ENCODE measurements around the gene SH3RF1.
"Not testable (repeated sequence)": the region's sequence is repeated elsewhere in the genome, so short reads cannot be mapped to it uniquely, and the experiment has no call there.

The SH3RF1 gene

DNA sequence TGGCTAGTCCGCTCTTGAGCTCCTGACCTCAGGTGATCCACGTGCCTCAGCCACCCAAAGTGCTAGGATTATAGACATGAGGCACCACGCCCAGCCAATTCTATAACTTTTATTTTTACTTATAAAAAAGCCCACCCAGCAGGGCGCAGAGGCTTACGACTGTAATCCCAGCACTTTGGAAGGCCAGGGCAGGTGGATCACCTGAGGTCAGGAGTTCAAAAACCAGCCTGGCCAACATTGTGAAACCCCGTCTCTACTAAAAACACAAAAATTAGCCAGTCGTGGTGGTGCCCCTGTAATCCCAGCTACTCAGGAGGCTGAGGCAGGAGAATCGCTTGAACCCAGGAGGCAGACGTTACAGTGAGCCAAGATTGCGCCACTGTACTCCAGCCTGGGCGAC, 73.5 kb downstream of the SH3RF1 start:
- DNase-seq = not testable (repeated sequence)

DNA sequence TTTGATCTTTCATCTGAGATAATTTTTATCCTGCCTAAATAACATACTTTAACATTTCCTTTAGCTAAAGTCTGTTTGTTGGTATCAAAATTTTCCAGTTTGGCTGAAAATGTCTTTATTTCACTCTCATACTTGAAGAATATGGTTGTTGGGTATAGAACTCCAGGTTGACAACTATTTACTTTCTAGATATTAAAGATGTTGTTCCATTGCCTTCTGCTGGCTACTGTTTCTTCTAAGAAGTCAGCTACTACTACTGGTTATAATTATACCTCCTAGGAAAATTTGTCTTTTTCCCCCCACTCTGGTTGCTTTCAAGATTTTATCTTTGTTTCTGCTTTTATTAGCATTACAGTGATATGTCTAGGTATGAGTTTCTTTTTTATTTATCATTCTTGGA, 75.7 kb downstream of the SH3RF1 start:
- DNase-seq = no peak

DNA sequence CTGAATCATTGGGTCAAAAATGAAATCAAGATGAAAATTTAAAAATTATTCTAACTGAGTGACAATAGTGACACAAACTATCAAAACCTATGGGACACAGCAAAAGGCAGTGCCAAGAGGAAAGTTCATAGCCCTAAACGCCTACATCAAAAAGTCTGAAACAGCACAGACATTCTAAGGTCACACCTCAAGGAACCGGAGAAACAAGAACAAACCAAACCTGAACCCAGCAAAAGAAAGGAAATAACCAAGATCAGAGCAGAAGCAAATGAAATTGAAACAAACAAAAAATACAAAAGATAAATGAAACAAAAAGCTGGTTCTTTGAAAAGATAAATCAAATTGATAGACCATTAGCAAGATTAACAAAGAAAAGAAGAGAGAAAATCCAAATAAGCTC, 80.8 kb downstream of the SH3RF1 start:
- not testable (repeated sequence) for DNase-seq

DNA sequence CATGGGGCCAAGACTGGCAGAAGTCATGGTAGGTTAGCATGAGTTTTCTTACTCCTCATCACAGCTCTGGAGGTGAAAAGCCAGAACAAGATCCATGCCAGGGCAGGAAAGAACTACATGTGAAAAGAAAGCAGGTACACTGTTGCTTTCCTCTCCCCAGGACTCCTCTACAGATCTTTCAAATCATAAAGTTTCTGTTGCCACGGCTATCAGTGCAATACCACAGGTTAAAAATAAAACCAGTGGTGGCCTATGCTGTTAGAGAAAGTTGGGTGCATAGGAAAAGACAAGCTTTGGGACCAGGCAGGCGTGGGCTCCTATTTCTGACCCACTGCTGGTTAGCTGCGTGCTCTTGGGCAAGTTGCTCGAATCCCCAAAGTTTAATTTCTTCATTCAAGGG, 81.4 kb downstream of the SH3RF1 start:
- DNase-seq = no peak

DNA sequence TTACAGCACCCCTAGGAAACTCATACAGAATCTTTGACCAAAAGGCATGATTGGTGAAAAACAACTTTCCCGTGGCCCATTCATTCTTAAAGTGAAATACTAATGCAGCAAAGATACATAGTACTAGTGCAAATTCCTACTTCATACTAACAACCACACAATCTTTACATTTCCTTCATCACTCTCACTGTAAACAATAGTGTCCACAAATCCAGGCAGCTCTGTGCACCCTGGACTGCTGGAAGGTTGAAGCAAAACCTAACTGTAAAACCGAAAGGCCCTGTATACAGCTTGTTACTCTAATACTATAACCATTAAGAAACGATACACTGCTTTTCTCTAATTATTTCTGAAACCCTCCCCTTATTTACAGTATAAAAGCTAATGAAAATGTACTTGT, 82.6 kb downstream of the SH3RF1 start:
- no peak for DNase-seq

DNA sequence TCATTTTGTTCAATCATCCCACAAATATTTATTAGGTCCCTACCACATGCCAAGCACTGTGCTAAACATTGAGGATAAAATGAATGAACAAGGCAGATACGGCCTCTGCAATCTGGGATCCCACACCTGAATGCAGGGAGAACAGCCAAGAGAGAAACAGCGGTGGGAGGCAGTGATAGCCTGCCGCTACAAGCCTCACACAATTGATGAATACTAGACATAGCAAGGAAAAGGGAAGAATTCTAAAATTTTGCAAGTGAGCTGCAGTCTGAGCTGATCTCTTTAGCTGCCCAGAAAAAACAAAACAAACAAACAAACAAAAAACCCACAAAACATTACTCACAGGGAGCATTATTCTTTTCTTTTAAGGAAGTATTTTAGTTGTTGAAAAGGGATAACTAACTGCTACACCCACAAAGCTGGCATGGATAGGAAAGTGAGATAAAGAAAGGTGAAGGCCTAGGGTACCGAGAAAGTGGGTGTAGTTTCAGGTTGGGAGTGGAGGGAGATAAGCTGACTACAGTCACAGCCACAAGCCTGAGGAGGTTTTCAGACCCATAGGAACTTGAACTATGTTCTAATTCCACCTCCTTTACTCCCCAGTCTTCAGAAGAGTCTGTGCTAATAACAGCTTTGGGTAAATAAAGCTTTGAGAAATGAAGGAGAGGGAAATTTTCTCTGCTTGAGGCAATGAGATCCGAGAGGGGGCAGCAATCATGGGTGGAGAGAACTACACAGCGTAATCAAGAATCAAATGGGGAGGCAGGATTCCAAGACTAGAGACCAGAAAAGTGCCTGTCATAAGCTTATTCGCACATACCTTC, 85.4 kb downstream of the SH3RF1 start:
- DNase-seq = no peak

DNA sequence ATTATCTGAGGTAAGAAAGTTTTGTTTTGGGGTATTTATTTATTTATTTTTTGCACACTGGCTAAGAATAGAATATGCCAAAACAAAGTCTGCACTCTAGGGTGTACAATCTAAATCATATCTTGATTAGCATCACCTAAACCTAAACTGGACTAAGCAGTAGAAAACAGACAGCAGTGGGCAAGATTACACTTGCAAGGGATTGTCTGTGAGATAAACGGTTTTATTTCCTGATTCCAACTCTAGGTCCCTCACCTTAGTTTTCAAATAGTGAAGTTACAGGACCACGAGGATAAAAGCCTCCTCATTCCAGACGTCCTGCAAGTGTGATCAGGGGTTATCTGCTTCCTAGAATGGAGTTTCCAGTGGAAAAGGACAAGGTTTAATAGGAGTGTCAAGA, 86.1 kb downstream of the SH3RF1 start:
- no peak for DNase-seq

DNA sequence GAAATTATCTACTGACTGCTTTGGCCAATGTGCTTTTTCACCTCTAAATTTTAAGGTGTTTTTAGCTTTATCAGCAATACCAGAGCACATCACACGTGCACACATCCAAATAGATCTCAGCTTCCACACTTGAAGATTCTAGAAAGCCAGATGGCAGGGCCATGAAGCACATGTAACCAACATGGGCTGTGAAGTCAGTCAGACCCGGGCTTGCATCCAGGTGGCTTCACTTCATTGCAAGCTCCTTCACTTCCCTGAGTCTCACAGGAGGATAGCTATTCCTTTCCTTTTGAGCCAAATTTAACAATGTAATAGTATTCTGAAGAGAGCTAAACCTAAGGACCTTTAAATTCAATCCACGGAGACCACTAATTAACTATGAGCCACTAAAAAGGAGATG, 86.5 kb downstream of the SH3RF1 start:
- DNase-seq = no peak

DNA sequence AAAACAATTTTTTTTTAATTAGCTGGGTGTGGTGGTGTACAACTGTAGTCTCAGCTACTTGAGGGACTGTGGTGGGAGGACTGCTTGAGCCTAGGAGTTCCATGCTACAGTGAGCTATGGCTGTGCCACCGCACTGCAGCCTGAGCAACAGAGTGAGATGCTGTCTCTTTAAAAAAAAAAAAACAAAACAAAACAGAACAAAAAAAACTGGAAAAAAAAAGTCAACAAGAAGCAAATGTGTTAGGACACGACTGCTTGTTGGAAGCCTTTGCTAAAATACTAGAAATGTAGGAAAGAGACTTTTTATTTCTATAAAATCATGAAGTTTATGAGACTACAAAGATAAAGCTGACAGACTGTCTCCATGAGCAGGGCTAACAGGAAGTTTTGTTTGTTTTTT, 87.2 kb downstream of the SH3RF1 start:
- no peak for DNase-seq

DNA sequence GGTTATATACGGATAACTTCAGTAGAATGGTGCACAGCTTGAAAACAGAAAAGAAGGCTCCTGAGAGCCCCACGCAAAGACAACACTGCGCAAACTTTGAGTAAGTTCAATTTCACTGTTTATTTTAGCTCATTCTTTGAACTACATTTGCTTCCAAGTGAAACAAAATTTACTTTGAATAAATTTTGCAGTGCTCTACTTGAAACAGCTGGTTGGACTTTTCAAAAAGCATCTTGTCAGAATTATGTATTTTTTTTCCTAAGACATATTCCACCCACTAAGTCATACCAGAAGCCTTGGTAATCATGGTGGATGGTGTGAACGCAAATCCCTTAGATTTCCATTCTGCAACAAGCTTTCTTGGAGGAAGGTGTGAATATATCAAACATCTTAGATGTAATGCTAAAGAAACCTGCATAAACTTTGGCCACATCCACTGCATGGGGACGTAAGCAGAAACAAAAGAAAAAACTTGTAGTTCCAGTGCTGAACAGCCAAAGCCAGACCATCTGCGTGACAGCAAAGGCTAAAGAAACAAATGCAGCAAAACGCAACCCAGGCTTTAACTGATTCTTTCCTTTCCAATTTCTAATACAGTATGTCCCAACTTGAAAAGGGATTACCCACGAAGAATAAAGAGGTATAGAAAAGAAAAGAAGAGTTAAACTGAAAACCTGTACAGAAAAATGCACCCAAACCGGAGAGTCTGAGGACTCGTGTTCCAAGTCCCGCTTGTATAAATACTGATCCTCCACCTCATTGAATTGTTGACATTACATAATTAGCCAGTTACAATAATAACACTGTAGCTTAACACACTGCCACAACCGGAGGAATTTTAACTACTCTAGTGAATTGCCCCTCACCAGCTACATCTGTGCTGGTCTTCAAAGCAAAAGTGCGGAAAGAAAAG, 90.9 kb downstream of the SH3RF1 start:
- DNase-seq = no peak

DNA sequence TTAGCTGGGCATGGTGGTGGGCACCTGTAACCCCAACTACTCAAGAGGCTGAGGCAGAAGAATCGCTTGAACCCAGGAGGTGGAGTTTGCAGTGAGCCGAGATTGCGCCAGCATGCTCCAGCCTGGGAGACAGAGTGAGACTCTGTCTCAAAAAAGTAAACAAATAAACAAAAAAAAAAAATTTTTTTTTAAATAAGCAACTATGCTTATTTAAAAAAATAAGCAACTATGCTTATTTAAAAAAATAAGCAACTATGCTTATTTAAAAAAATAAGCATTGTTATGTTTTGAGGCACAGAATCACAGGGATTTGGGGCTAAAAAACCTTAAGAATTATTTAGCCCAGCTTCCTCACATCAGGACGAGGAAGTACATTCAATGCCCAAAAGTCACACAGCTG, 92.7 kb downstream of the SH3RF1 start:
- not testable (repeated sequence) for DNase-seq

DNA sequence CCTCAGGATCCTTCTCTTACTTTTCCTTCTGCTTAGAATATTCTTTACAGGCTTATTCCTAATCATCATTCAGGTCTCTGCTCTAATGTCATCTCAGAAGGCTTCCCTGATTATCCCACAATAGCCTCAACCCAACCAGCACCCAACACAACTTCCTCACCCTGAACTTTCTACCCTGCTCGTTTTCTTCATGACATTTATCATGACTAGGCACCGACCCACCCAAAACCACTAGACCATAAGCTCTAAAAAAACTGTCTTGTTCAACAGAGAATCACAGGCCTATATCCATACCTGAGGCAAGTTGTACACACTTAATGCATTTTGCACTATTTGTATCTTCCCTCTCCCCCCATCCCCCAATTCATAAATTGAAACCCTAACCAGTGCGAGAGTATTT, 95.3 kb downstream of the SH3RF1 start:
- DNase-seq = no peak

DNA sequence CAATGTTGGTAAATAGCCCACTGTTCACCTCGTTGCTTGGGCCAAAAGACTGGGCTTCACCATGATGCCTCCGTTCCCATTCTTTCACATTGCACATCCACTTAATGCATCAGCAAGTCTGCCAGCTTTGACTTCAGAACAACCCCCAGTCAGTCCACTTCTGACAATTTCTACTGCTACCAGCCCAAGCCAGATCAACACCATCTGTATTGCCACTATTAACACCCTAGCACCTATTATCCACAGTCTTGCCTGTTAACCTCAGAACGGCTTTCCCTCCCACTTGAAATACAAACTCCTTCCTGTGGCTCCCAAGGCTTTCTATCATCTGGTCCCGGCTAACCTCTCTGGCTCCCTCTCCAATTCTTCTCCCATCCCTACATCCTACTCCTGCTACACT, 95.7 kb downstream of the SH3RF1 start:
- DNase-seq = no peak

DNA sequence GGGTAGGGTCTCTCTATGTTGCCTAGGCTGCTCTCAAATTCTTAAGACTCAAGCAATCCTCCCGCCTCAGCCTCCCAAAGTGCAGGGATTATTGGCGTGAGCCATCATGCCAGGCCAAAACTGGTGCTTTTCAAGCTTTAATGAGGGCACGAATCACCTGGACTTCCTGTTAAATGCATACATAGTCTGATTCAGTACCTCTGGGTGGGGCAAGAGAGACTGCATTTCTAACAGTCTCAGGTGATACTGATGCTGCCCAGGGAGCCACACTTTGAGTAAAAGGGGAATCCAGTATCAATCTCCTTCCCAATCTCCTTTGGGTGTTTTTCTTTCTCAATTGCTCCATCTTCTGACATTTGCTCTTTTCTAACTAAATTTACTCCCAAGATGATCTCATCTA, 96.5 kb downstream of the SH3RF1 start:
- DNase-seq = no peak

DNA sequence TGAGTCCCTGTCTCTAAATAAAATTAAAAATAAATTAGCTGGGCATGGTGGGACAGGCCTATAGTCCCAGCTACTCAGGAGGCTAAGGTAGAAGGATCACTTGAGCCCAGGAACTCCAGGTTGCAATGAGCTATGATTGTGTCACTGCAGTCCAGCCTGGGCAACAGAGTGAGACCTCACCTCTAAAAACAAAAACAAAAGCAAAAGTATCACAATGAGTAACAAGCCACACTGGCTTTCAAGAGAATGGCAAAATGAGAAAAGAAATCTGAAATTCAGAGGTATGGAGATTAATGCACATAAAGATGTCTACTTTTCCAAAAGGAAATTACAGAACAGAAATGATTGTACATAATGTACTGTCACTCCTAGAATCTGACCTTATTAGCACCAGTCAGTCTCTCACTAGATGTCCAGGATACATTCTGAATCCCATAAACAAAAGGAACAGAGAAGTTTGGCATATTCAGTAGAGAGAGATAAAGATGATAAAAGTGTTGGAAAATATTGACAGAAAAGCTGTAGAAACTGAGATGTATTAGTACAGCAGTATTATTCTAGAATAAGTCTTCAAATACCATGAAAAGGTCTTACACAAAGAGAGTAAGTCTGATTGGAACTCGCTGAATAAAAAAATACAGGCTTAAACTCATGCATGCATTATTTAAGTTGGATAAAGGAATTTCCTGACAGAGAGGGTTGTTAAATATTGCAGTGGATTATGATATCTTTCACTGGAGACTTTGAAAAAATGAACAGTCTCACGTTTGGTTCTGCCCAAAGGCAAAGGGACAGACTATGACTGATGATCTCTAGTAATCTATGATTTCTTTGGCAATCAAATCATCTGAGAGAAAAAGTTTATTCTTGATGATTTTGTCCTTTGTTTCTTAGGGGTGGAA, 102.5 kb downstream of the SH3RF1 start:
- DNase-seq = no peak

DNA sequence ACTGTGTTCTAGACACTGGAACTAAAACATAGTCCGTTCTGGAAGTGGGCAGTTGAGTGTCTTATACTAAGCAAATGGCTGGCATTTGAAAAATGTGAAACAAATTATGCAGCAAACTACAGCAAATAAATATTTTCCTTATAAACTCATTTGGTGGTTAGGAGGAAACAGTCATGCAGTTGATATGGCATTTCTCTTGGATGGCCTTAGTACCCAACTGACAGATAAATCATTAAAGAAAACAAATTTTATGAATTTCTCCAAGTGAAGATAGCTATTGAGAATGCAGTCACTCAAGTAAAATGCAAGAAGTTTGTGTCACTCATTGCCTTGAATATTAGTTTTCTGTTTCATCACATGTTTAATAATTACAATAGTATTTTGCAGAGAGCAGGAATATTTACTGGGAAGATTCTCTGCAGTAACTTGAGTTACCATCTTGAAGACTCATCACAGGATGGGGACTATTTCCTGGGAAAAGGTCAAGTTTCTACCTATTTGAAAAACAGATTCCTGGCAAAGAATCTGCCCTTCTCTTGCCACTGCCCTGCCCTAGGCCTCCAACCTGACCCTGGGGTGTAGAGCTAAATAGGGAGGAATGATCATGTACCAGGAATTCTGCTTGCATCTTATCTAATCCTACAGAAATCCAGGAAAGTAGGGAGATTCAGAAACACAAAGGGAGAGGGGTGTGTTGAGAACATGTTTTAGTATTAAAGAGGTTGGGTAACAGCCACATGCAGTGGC, 105.9 kb downstream of the SH3RF1 start:
- DNase-seq = no peak

DNA sequence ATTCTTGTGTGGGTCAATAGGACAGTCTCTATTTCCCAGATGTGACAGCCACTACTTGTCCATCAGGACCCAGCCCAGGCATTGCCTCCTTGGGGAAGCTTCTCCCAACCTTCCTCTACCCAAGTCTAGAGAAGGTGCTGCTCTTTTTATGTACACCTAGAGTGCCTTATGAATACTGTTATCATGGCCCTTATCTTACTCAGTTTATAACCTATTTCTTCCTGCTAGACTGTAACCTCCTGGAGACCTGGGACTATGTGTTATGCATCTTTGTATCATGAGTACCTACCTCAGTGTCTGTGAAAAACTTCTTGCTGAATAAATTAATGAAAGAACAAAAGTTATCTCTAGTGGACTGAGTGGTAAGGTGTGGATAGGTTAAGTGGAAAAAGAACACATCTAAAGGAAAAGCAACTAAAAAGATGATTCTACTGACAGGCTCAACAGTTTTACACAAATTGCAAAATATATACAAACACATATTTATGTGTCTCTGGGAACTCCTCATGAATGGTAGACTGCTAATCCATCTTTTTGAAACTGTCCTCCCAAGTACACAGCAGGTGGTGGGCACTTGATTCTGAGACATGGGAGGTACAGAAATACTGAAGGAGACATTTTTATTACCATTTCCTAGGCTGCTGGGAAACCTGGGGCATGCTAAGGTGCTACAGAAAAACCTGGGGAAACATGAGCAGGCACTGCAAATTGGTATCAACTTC, 106.6 kb downstream of the SH3RF1 start:
- no peak for DNase-seq

DNA sequence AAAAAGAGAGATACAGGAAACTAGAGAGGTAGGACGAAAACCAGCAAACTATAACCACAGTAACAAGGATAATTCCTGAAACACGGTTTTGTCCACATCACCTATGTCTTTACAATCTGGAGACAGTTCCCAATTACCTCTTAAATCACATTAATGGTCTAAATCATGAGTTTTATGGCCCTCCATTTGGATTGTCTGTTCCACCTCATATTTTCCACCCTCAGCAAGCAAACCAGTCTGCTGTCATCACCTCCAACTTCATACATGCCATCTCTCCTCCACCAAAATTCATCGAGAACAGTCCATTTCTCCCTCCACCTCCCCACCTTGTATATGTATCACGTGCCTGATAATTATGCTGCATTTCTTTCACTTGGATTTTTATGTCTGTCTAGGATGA, 107.3 kb downstream of the SH3RF1 start:
- DNase-seq = no peak

DNA sequence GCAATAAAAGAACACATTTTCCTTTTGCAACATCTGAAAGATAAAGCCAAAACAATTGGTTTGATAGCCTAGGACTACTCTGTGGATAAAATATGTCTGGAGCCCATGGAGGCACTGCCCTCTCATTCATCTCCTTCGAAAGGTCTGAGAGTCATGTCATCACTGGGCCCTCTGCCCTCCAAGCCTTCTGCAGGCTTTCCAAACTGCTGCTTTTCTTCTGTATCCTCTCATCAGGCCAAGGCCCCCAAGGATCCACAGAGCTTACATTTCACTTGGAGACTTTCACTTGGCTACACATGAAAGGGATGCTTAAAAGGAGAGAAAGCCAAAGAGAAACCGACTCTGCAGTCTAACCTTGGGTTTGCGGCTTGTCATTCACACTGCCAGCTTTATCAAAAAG, 109.9 kb downstream of the SH3RF1 start:
- DNase-seq = no peak

DNA sequence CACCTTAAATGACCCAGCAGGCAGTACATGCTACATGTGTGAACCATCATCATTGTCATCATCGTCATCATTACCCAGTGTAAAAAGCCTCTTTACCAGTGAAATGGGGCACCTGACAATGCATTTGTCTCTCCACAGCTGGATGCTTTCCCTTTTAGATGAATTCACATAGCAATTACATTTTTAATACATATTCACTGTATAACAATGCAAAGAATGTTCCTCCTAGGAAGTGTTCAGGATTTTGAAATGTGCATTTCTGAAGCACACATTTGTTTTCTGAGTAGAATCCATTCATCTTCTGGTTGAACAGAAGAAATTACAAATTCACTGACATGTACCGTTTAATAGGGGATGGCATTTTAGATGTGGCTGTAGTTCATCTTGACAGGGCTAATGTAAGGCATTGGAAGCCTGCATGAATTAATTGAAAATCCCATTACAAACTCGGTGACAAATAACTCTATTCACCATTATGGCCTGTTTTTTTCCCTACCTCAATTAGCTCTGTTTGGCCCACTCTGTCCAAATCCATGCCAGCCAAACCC, 111.1 kb downstream of the SH3RF1 start:
- no peak for DNase-seq

DNA sequence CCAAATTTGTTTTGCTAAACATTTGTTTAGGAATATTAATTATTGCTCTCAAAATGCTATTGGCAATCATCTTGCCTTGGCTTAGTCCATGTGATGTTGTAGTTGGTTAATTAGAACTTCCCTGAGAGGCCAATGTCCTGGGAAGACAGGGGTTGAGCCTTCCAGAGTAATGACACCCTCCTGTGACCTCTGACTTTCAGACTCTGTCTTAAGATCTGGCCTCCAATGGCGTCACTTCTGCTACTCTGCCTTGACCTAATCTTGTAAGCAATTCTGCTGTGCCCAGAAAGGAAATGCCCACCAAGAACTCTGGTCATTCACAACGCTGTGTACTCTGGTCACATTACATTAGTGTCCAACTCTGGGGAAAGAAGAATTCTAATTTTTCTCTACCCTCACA, 111.9 kb downstream of the SH3RF1 start:
- DNase-seq = no peak

All from NCI-H1930 (cell line).